GM12878 (cell line): ENCODE measurements around the gene SETD6. TPM values are rescaled to one million over a fixed set of nuclear protein-coding genes. Genes with fewer than 3 reads are reported as not detected.
A peak's percentile ranks its signal among the peaks of the same experiment; 100 is the strongest.

Experiments
- ATAC-seq: fragments of 200-7000 bp; cut with Tn5 transposase; 3 replicates; pipeline ENCODE4 v1.9.1; 2020; ENCODE audit warnings: mild to moderate bottlenecking, moderate library complexity
- Bru-seq: library from RNA; stranded (reverse); fragments of 400-500 nt; gene quantifications from one replicate; lab custom pipeline; 2021; lab: Mats Ljungman, UMichigan
- BruChase-seq, 2 experiments: library from RNA; stranded (reverse); fragments of 400-500 nt; gene quantifications; one replicate each; lab custom pipeline; 2021; lab: Mats Ljungman, UMichigan
- BruUV-seq: library from RNA; stranded (reverse); fragments of 400-500 nt; replicated peaks from 2 replicates; lab custom pipeline; 2021; lab: Mats Ljungman, UMichigan
- CTCF ChIA-PET: fragments of 300-600 bp; sonication (Branson Sonifier 250); formaldehyde crosslinking; extraction: SDS; loops from one replicate; lab custom pipeline; 2021; ENCODE audit warnings: inconsistent platforms; lab: Yijun Ruan, JAX
- POLR2A ChIA-PET: fragments of 350-600 bp; formaldehyde crosslinking; extraction: SDS; loops from one replicate; lab custom pipeline; 2021; ENCODE audit warnings: inconsistent platforms; lab: Charles Lee
- RAD21 ChIA-PET: fragments of 300-600 bp; sonication (Branson Sonifier 250); formaldehyde crosslinking; loops from one replicate; lab custom pipeline; 2023; ENCODE audit warnings: antibody characterized with exemption; ENCODE audit not compliant: unreplicated experiment; lab: Charles Lee
- SMC1A ChIA-PET: fragments of 300-600 bp; sonication (Branson Sonifier 250); formaldehyde crosslinking; loops from one replicate; lab custom pipeline; 2023; ENCODE audit not compliant: unreplicated experiment, uncharacterized antibody; lab: Charles Lee
- DNase-seq: peaks from one replicate; pipeline ENCODE4 v3.0.0-alpha.2; 2011; ENCODE audit warnings: low read depth, low spot score
- FAIRE-seq: peaks from 3 replicates; lab custom pipeline; 2011; peaks lifted over from hg19 to GRCh38; lab: Jason Lieb, UNC
- H2AFZ ChIP-seq: 2 replicates; pipeline ENCODE4 v1.6.0; 2011; ENCODE audit warnings: low read depth, low read length, control low read depth; ENCODE audit not compliant: control insufficient read depth
- H3K27ac ChIP-seq: 2 replicates; pipeline ENCODE4 v1.5.1; 2011; ENCODE audit warnings: control low read depth; ENCODE audit not compliant: control insufficient read depth, insufficient read depth
- H3K27me3 ChIP-seq, 2 experiments: replicated peaks in 1 of 2; 2 replicates each; pipeline versions ENCODE4 v1.6.0 to v1.6.1; 2011; ENCODE audit warnings: low read length in 1 of 2; ENCODE audit not compliant: control insufficient read depth in 2 of 2, insufficient read depth in 2 of 2
- H3K36me3 ChIP-seq, 2 experiments: 2 replicates each; pipeline ENCODE4 v1.5.1; 2011; ENCODE audit warnings: low read length in 1 of 2; ENCODE audit not compliant: control insufficient read depth in 2 of 2, insufficient read depth in 2 of 2
- H3K4me1 ChIP-seq: 2 replicates; pipeline ENCODE4 v1.6.1; 2011; ENCODE audit warnings: mild to moderate bottlenecking, low read length, moderate library complexity, mixed read lengths; ENCODE audit not compliant: control insufficient read depth, insufficient read depth
- H3K4me2 ChIP-seq: 2 replicates; pipeline ENCODE4 v1.6.0; 2011; ENCODE audit warnings: control low read depth; ENCODE audit not compliant: control insufficient read depth, insufficient read depth
- H3K4me3 ChIP-seq: fragments of 200-600 bp; sonication (generic); 2 replicates; pipeline ENCODE4 v1.5.1; 2016
- H3K79me2 ChIP-seq: 2 replicates; pipeline ENCODE4 v1.6.0; 2011; ENCODE audit warnings: low read length; ENCODE audit not compliant: control insufficient read depth, insufficient read depth
- H3K9ac ChIP-seq: 2 replicates; pipeline ENCODE4 v1.8.0; 2011; ENCODE audit warnings: low read length, control low read depth, mixed read lengths; ENCODE audit not compliant: control insufficient read depth, insufficient read depth
- H3K9me3 ChIP-seq: replicated peaks from 3 replicates; pipeline ENCODE4 v1.5.1; 2011; ENCODE audit warnings: mild to moderate bottlenecking, low read length; ENCODE audit not compliant: control insufficient read depth, insufficient read depth
- H4K20me1 ChIP-seq: 2 replicates; pipeline ENCODE4 v1.6.0; 2011; ENCODE audit not compliant: control insufficient read depth, insufficient read depth
- ATF3 ChIP-seq: IDR thresholded peaks from 2 replicates; pipeline ENCODE4 v1.6.1; 2011; ENCODE audit warnings: low read depth, mild to moderate bottlenecking, low read length, moderate library complexity, borderline replicate concordance; ENCODE audit errors: extremely low read depth
- CBFB ChIP-seq: IDR thresholded peaks from 2 replicates; pipeline ENCODE4 v1.6.1; 2016; ENCODE audit warnings: antibody characterized with exemption, low read depth
- MEF2A ChIP-seq: IDR thresholded peaks from 2 replicates; pipeline ENCODE4 v1.6.1; 2011; ENCODE audit warnings: low read depth, mild to moderate bottlenecking, low read length, moderate library complexity; ENCODE audit not compliant: insufficient read depth
- MTA3 ChIP-seq: IDR thresholded peaks from 2 replicates; pipeline ENCODE4 v1.6.1; 2012; ENCODE audit warnings: low read length, inconsistent platforms, borderline replicate concordance
- MXI1 ChIP-seq: fragments of 150-350 bp; IDR thresholded peaks from 2 replicates; pipeline ENCODE4 v1.6.1; 2011; ENCODE audit warnings: low read depth, mild to moderate bottlenecking, inconsistent platforms, low read length, improper control_type of control experiment
- NFYA ChIP-seq: IDR thresholded peaks from 2 replicates; pipeline ENCODE4 v1.6.1; 2011; ENCODE audit warnings: low read depth, mild to moderate bottlenecking, low read length, improper control_type of control experiment, borderline replicate concordance
- PML ChIP-seq: IDR thresholded peaks from 2 replicates; pipeline ENCODE4 v1.6.1; 2012; ENCODE audit warnings: low read length, inconsistent platforms
- RCOR1 ChIP-seq: conservative IDR thresholded peaks from 2 replicates; pipeline ENCODE4 v1.6.1; 2012; ENCODE audit warnings: low read depth, low read length, improper control_type of control experiment
- RFX5 ChIP-seq: IDR thresholded peaks from 2 replicates; pipeline ENCODE4 v1.6.1; 2011; ENCODE audit warnings: low read depth, low read length, improper control_type of control experiment
- SUPT20H ChIP-seq: IDR thresholded peaks from 2 replicates; pipeline ENCODE4 v1.6.1; 2011; ENCODE audit warnings: low read depth, mild to moderate bottlenecking, low read length, moderate library complexity, borderline replicate concordance; ENCODE audit not compliant: control insufficient read depth
- TCF3 ChIP-seq: IDR thresholded peaks from 2 replicates; pipeline ENCODE4 v1.6.1; 2012; ENCODE audit warnings: low read depth, mild to moderate bottlenecking, low read length, borderline replicate concordance; ENCODE audit not compliant: insufficient read depth
- YBX1 ChIP-seq: fragments of 450-650 bp; IDR thresholded peaks from 2 replicates; pipeline ENCODE4 v1.6.1; 2016; ENCODE audit warnings: antibody characterized with exemption
- WGBS: methylation state at CpG from one replicate; pipeline ENCODE4 v1.1.6; 2016; ENCODE audit warnings: low lambda C conversion rate; ENCODE audit not compliant: insufficient replicate concordance, insufficient coverage; ENCODE audit errors: missing lambda C conversion rate; 5-methylcytosine and 5-hydroxymethylcytosine counted together
- in situ Hi-C: fragments of 300-500 bp; cut with MboI; formaldehyde crosslinking; loops from 9 replicates; pipeline ENCODE4 v1.14.3; 2018; ENCODE audit warnings: mixed read lengths
- intact Hi-C: fragments of 100-400 bp; cut with micrococcal nuclease; formaldehyde crosslinking; loops from one replicate; pipeline ENCODE4 v1.14.2; 2022; ENCODE audit not compliant: unreplicated experiment
- long read RNA-seq, 2 experiments: library from polyadenylated mRNA; unstranded; transcript quantifications; one replicate each; pipeline ENCODE4 v2.0.0, GENCODE V29; 2019 to 2020
- polyA minus RNA-seq, 3 experiments: library from RNA; depleted of rRNA, polyadenylated mRNA; stranded (reverse); fragments of >200 nt; gene quantifications; 2 replicates each; pipeline ENCODE4 v1.2.3, GENCODE V29; 2011
- polyA plus RNA-seq, 11 experiments: library from polyadenylated mRNA; depleted of rRNA in 4 of 11; unstranded in 6 of 11; stranded (reverse) in 5 of 11; fragments of >200 nt; fragmentation: Nextera tagmentation in 4 of 11; fragmentation: Illumina TruSeq in 1 of 11; extraction: Ambion mirVana in 4 of 11; extraction: Trizol in 1 of 11; gene quantifications; 1 replicate in 1 of 11; 2 replicates in 10 of 11; pipeline versions ENCODE4 v1.2.1 to v1.2.3, GENCODE V29; 2011 to 2016; ENCODE audit warnings: inconsistent platforms in 2 of 11, missing spikeins in 2 of 11, low read depth in 1 of 11
- total RNA-seq, 4 experiments: library from RNA; depleted of rRNA in 3 of 4; stranded (reverse); fragments of >200 nt in 3 of 4; fragmentation: Illumina TruSeq in 1 of 4; extraction: Trizol in 1 of 4; gene quantifications; 2 replicates each; pipeline versions ENCODE4 v1.2.1 to v1.2.3, GENCODE V29; 2013 to 2021
- TF ChIP-seq, protein P1 (sequence below): fragments of 450-650 bp; IDR thresholded peaks from 2 replicates; pipeline ENCODE4 v1.6.1; 2014; ENCODE audit warnings: mild to moderate bottlenecking

SETD6 gene
- 41.1 and 41.2 TPM in 2 replicates for total RNA-seq (2013; cell fraction: nucleolus; rRNA removed)
- 18.3 and 18.7 TPM in 2 replicates for total RNA-seq (2014; rRNA removed)
- total RNA-seq (2014; rRNA removed; fragmentation: Illumina TruSeq; extraction: Trizol): 11.2 and 11.7 TPM in 2 replicates
- 13.2 and 18.5 TPM in 2 replicates for total RNA-seq (2021)
- 7.2 TPM for polyA plus RNA-seq (2011; ENCODE audit: low read depth)
- 13.8 and 15.4 TPM in 2 replicates for polyA plus RNA-seq (2011; rRNA removed)
- 7.0 and 11.2 TPM in 2 replicates for polyA plus RNA-seq (2011; cell fraction: cytosol; rRNA removed)
- 42.8 and 58.2 TPM in 2 replicates for polyA plus RNA-seq (2011; cell fraction: nucleus; rRNA removed)
- 12.9 and 13.5 TPM in 2 replicates for polyA plus RNA-seq (2012)
- 12.8 and 15.7 TPM in 2 replicates for polyA plus RNA-seq (2014; fragmentation: Illumina TruSeq; extraction: Trizol)
- polyA plus RNA-seq (2014; fragmentation: Nextera tagmentation; extraction: Ambion mirVana): 10 to 100 TPM in 1 of 2 experiments, 1 to 10 TPM in 1; 8.2 to 13.4 TPM
- 23.7 and 23.8 TPM in 2 replicates for polyA plus RNA-seq (2014; rRNA removed)
- polyA plus RNA-seq (2016; fragmentation: Nextera tagmentation; extraction: Ambion mirVana): 10 to 100 TPM; 19.5 to 22.5 TPM
- polyA minus RNA-seq (2011; rRNA and poly(A)+ RNA removed): 8.0 and 9.8 TPM in 2 replicates
- 3.6 and 3.7 TPM in 2 replicates for polyA minus RNA-seq (2011; cell fraction: cytosol; rRNA and poly(A)+ RNA removed)
- polyA minus RNA-seq (2011; cell fraction: nucleus; rRNA and poly(A)+ RNA removed): 15.0 and 24.0 TPM in 2 replicates
- Bru-seq, nascent RNA: percentile 71 among the genes with signal in this experiment
- percentile 74 among the genes with signal in this experiment for BruChase-seq, experiment 1, labeled RNA remaining after a 6-hour chase
- percentile 79 among the genes with signal in this experiment for BruChase-seq, experiment 2, labeled RNA remaining after a 2-hour chase
- long read RNA-seq, experiment 1, transcript SETD6-201 (8 exons, 1,553 nt): major isoform, 5 of 11 reads
- long read RNA-seq, experiment 1, partial matches to known transcripts: 1 of 11 reads
- long read RNA-seq, experiment 1, other reads (novel, unspliced or antisense): 1 of 11 reads
- long read RNA-seq, experiment 2, transcript SETD6-202 (9 exons, 2,042 nt): major isoform, 7 of 12 reads
- long read RNA-seq, experiment 2, partial matches to known transcripts: 0 of 12 reads
- long read RNA-seq, experiment 2, other reads (novel, unspliced or antisense): 2 of 12 reads

DNA sequence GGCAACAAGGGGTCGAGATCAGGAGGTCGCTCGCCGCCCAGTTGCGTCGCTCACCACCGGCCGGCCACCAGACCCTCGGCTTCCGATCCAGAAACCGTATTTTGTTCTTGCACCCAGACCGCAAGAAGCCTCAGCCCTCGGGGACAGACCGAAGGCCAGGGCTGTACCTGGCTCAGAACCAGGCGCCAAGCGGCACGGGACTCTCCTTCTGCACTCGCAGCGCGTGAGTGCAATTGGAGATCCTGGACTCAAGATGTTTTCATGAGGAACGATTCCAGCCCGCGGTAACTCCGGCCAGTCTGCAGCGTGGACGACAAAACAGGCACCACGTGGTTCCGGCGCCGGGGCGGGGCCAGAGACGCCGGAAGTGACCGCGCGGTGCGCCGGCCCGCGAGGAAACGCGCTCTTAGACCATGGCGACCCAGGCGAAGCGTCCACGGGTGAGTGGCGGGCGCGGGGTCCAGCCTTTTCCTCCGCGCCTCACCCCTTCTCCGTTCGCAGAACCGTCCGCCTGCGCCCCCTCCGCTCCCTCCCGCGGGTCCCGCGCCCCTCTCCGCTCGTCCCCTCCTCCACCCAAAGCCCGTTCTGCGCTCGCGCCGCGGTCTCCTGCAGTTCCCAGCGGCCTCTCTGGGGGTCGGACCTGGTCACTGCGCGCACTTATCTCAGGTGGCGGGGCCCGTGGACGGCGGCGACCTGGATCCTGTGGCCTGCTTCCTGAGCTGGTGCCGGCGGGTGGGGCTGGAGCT lies at the start of gene SETD6:
TSS of gene SETD6 (plus strand) at position 393 of the 746 bp plus-strand sequence. CDS start at position 414, 21 bp downstream.
- ChIA-PET SMC1A (no interaction called here), RAD21 (interaction anchor here (0.6 to 3.7 kb wide), 3 partner anchors 75 to 241 kb away, joined by 4 to 19 read pairs (median 15); no protein-coding TSS in a partner anchor), POLR2A (interaction anchor here (0.7 kb wide), 1 partner anchor 289 kb away, joined by 5 read pairs; no protein-coding TSS in a partner anchor), CTCF (interaction anchor here (1.2 to 2.5 kb wide), 3 partner anchors 146 to 241 kb away, joined by 3 to 22 read pairs (median 18); no protein-coding TSS in a partner anchor)
- Histone ChIP-seq H3K9me3 (no peaks in the 10 kb centered on the region), H3K4me2 (peak within 1 kb of the TSS; percentile 87), H3K27ac (peak within 1 kb of the TSS; percentile 54), H3K4me3 (peak within 1 kb of the TSS; percentile 93), H4K20me1 (no peaks in the 10 kb centered on the region), H3K4me1 (peaks cover 37% of the 10 kb centered on the region), H2AFZ (peak within 1 kb of the TSS; percentile 76), H3K79me2 (peaks cover 11% of the 10 kb centered on the region), H3K9ac (peak within 1 kb of the TSS; percentile 73), H3K36me3 (peaks cover 8 to 10% of the 10 kb centered on the region in 2 experiments), H3K27me3 (no peaks in the 10 kb centered on the region)
- under 1% methylated on average over 59 of the region's 80 CpGs for WGBS
- BruUV-seq: TSS peak; percentile 49
- in situ Hi-C loops: loop anchor here (25.0 kb wide), 1 partner anchor 222 kb away; the partner anchor contains the start of gene GOT2
- intact Hi-C loops: no loop called here
- peak; percentile 57 for FAIRE-seq
- peak; percentile 89 for ATAC-seq
- DNase-seq: no peak
- TF ChIP-seq MEF2A: no peak
- peak; percentile 40; the same call in 1 of the 2 replicates for TF ChIP-seq CBFB
- TF ChIP-seq, protein P1, sequence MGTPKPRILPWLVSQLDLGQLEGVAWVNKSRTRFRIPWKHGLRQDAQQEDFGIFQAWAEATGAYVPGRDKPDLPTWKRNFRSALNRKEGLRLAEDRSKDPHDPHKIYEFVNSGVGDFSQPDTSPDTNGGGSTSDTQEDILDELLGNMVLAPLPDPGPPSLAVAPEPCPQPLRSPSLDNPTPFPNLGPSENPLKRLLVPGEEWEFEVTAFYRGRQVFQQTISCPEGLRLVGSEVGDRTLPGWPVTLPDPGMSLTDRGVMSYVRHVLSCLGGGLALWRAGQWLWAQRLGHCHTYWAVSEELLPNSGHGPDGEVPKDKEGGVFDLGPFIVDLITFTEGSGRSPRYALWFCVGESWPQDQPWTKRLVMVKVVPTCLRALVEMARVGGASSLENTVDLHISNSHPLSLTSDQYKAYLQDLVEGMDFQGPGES: no peak
- peak; percentile 97 for TF ChIP-seq MXI1
- TF ChIP-seq NFYA: no peak
- no peak for TF ChIP-seq PML
- TF ChIP-seq TCF3: no peak
- TF ChIP-seq YBX1: no peak
- TF ChIP-seq RCOR1: no peak
- TF ChIP-seq SUPT20H: no peak
- no peak for TF ChIP-seq MTA3
- peak; percentile 38; the same call in 1 of the 2 replicates for TF ChIP-seq ATF3
- no peak for TF ChIP-seq RFX5
